G401.6 (cell line): ENCODE data around the gene WDR45B.
"Not testable (repeated sequence)": the region's sequence is repeated elsewhere in the genome, so short reads cannot be mapped to it uniquely, and the experiment has no call there.

Experiments
- FAIRE-seq: peaks from 2 replicates; lab custom pipeline; 2012; peaks lifted over from hg19 to GRCh38; lab: Jason Lieb, UNC

The WDR45B gene

DNA sequence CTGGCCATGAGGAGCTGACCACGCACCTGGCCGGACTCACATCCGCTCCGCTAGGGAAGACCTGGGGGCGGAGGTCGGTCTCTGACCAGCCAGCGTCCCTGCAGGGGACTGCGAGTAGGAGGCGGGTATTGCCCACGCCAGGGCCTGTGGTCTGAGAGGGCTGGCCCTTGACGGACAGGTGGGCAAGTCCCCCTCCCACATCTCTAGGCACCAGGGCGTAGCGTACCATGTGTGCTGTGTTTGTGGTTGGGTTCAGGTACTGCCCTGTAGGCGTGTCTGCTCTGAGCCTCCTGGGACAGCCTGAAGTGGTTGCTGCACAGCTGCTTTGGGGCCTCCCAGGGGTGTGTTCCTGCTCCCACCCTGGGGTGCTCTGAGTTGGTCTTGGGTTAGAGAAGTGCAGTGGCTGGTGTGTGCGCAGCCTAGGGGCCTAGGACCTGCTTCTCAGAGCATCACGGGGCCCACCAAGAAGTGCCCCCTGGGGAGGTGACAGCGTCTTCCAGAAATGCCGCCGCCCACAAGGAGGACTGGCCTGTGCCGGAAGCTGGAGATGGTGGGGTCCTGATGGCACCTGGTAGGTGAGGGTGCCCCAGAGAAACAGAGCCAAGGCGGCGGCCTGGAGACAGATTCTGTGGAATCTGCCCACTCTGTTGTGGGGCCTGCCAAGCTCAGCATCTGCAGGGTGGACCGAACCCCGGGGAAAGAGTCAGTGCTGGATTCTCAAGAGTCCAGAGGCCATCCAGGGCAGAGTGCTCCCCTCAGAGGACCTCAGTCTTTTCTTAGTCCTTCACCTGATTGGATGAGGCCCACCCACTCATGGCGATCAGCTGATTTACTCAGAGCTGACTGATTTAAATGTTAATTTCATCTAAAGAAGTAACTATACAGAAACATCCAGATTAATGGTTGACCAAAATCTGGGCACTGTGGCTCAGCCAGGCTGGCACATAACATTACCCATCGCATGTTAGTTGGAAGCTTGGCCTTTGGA is 48.3 kb downstream of the WDR45B start:
- no peak for FAIRE-seq

- FAIRE-seq: no peak
Measured at GRCh38 chr17:82598256-82599119, 49.8 kb downstream of the WDR45B start.

- no peak for FAIRE-seq
Measured at GRCh38 chr17:82596837-82597672, 51.2 kb downstream of the WDR45B start.

DNA sequence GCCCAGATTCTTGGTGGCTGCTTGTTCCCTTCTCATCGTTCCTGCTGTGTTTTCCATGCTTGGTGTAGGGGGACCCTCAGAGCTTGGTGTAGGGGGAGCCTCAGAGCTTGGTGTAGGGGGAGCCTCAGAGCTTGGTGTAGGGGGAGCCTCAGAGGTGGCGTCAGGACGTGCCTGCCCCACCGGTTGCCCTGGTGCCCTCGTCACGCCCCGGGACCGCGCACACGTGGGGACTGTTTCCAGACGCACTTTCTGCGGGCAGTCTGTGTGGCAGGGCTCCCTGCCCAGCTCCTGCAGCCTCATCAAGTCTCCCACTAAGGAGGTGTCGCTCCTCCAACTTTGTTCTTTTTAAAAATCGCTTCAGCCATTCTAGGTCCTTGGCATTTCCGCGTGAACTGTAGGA is 51.9 kb downstream of the WDR45B start:
- no peak for FAIRE-seq

DNA sequence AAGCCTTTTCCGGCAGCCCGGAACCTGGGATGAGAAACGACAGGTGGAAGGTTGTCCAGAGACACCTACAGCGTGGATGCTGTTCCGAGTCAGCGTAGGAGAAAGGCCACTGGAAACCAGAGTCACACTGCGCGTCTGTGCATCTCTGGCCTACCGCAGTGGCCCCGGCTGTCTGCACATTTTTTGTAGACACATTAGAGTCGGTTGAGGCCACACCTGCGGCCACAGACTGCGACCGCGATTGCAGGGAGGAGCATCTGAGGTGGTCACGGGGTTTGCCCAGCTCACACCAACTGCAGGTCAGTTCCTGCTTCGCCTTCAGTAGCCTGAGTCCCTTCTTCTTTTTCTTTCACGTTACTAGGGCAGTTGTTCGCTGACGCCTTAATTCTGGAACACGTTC is 52.4 kb downstream of the WDR45B start:
- no peak for FAIRE-seq

- FAIRE-seq: no peak
Measured at GRCh38 chr17:82594571-82594970, 53.7 kb downstream of the WDR45B start.

DNA sequence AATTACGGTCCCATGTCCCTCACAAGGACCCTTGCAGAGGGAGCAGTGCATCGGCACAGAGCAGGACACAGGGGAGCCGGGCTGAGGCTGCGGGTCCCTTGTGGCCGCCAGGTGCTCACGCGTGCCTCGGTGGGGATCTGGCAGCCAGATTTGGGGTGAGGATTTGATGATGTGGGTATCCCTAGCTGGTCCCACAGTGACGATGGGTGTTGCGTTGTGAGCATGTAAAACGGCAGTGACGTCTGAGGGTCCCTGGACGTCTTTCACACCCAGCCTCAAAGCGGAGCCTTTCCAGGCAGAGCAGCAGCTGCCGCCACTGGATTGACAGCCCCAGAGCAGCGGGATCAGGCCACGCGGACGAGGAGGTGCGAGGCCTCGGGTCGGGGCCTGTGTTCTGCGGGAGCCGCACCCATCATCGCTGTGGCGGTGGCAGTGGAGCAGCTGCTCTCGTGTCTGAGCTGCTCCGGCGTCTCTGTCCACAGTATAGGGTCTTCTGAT is 54.6 kb downstream of the WDR45B start:
- no peak for FAIRE-seq

DNA sequence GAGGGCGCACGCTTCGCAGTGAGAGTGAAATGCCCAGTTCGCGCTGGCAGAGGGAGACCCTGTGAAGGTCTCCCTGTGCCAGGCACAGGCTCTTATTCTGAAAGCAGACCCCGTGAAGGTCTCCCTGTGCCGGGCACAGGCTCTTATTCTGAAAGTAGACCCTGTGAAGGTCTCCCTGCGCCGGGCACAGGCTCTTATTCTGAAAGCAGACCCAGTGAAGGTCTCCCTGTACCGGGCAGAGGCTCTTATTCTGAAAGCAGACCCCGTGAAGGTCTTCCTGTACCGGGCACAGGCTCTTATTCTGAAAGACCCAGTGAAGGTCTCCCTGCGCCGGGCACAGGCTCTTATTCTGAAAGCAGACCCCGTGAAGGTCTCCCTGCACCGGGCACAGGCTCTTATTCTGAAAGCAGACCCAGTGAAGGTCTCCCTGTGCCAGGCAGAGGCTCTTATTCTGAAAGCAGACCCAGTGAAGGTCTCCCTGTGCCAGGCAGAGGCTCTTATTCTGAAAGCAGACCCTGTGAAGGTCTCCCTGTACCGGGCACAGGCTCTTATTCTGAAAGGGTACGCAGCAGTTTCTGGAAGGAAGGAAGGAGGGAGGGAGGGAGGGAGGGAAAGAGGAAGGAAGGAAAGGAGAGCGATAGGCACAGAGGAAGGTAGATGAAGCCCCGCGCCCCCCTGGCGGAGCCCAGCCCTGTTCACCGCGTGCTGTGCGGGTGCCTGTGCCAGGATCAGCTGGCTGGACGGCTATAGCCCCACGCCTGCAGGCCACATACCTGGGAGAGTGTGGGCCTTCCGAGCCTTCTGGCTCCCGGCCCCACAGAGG is 55.3 kb downstream of the WDR45B start:
- no peak for FAIRE-seq

DNA sequence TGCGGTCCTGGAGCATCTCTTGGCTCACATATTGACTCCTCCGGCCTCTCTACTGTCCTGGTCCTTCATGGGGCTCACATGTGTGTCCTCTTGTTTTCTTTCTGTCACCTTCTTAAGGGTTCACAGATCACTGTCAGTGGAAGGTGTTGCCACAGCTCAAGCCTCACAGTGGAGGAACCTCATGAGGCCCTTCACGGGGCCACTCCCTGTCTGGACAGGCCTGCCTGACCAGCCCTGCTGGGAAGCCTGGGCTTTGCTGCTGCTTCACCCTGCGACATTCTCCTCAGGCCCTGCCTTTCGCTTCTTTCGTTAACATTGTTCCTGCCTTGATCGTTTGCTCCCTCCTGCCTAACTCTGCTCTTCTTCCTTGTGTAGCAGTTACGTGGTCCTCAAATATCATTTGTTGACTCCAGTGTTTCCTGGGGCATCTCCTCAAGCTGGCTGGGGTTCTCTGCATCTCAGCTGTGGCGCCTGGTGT is 55.9 kb downstream of the WDR45B start:
- no peak for FAIRE-seq

- FAIRE-seq: no peak
Measured at GRCh38 chr17:82590881-82591539, 57.2 kb downstream of the WDR45B start.

DNA sequence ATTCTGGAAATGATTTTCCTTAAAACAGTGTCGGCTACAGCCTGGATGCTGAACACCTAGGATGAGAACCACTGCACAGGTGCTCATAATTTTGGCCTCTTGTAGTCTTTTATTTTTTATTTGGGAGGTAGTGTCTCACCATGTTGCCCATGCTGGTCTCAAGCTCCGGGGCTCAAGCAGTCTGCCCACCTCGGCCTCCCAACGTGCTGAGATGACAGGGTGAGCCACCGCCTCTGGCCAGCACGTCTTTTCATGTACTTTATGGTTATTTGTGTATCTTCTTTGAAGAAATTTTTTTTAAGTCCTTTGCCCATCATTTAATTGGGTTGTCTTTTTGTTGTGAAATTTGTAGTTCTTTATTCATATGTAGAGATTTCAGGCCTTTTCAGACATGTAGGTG is 58.0 kb downstream of the WDR45B start:
- no peak for FAIRE-seq

DNA sequence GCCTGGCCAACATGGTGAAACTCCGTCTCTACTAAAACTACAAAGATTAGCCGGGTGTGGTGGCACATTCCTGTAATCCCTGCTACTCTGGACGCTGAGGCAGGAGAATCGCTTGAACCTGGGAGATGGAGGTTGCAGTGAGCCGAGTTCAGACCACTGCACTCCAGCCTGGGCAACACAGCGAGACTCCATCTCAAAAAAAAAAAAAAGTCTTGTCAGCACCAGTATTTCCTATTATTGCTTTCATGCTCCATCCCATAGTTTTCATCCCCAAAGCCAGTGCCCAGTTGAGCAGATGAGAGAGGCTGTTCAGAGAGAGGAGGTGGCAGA is 58.4 kb downstream of the WDR45B start:
- no peak for FAIRE-seq

GRCh38 chr17:82588266-82589175 is 59.7 kb downstream of the WDR45B start:
- FAIRE-seq: no peak

GRCh38 chr17:82587234-82588086 is 60.8 kb downstream of the WDR45B start:
- no peak for FAIRE-seq

DNA sequence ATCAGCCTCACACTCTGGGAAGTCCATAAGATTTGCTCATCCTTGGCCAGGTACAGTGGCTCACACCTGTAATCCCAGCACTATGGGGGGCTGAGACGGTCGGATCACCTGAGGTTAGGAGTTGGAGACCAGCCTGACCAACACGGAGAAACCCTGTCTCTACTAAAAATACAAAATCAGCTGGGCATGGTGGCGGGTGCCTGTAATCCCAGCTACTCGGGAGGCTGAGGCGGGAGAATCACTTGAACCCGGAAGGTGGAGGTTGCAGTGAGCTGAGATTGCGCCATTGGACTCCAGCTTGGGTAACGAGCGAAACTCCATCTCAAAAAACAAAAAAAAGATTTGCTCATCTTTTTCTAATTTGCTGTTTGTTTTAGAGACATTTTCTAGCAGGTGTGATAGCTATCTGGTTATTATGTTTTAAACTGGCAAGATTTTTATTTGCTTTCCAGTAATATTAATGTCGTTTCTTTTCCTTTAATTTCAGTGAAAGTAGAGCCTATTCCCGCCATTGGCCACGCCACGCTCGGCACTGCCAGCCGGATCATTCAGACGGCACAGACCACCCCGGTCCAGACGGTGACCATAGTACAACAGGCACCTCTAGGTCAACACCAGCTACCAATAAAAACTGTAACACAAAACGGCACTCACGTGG is 61.5 kb downstream of the WDR45B start:
- no peak for FAIRE-seq

DNA sequence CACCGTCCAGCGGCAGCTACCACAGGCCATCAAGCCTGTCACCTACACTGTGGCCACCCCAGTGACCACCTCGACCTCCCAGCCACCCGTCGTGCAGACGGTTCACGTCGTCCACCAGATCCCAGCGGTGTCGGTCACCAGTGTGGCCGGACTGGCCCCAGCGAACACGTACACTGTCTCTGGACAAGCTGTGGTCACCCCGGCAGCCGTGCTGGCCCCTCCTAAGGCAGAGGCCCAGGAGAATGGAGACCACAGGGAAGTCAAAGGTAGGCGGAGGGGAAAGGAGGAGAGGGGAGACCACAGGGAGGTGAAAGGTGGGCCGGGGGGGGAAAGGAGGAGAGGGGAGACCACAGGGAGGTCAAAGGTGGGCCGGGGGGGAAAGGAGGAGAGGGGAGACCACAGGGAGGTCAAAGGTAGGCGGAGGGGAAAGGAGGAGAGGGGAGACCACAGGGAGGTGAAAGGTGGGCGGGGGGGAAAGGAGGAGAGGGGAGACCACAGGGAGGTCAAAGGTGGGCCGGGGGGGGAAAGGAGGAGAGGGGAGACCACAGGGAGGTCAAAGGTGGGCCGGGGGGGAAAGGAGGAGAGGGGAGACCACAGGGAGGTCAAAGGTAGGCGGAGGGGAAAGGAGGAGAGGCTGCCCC is 62.2 kb downstream of the WDR45B start:
- not testable (repeated sequence) for FAIRE-seq

DNA sequence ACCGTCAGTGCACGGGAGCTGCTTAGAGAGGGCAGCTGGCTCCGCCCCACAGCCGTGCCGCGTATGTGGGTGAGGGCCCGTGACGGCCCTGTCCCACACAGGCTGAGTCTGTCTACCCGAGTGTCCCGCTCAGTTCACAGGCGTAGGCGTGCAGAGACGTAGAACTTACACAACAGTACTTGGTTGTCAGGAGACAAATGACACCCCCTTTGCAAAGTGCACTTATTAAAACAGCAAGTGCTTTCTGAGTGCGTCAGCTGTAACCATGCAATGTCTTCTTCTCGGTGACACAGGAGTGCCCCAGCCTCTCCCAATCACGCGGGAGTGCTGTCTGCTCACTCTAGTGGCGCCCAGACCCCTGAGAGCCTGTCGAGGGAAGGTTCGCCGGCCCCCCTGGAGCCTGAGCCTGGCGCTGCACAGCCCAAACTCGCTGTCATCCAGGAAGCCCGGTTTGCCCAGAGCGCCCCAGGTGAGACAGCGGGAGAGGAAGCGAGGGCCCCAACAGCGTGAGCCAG is 64.5 kb downstream of the WDR45B start:
- FAIRE-seq: no peak
